CD14-positive monocyte (primary cell): ENCODE data around the gene NOTCH1. TPM values are rescaled to one million over a fixed set of nuclear protein-coding genes. Genes with fewer than 3 reads are reported as not detected.

ENCODE experiments used
- DNase-seq, 3 donors: peaks; one replicate each; pipeline ENCODE4 v3.0.0-alpha.2; 2011 to 2022
- H2AFZ ChIP-seq: 2 replicates; pipeline ENCODE4 v1.6.0; 2012; ENCODE audit warnings: mild to moderate bottlenecking, low read depth, low read length, inconsistent platforms; ENCODE audit not compliant: insufficient read depth, poor library complexity, severe bottlenecking
- H3K27ac ChIP-seq, 2 donors: 1 replicate in 1 of 2; 2 replicates in 1 of 2; pipeline ENCODE4 v1.5.1; 2012 to 2013; ENCODE audit warnings: low read length in 2 of 2, control low read depth in 1 of 2, inconsistent platforms in 1 of 2, low read depth in 1 of 2, mild to moderate bottlenecking in 1 of 2
- H3K27me3 ChIP-seq, 2 donors: one replicate each; pipeline versions ENCODE4 v1.6.0 to v1.6.1; 2011 to 2013; ENCODE audit warnings: low read length in 2 of 2; ENCODE audit not compliant: control insufficient read depth in 2 of 2, insufficient read depth in 2 of 2
- H3K36me3 ChIP-seq, 2 donors: replicated peaks in 1 of 2; 1 replicate in 1 of 2; 2 replicates in 1 of 2; pipeline versions ENCODE4 v1.5.1 to v1.6.1; 2012 to 2013; ENCODE audit warnings: low read length in 2 of 2, control low read depth in 1 of 2, inconsistent platforms in 1 of 2, mild to moderate bottlenecking in 1 of 2; ENCODE audit not compliant: insufficient read depth in 2 of 2, control insufficient read depth in 1 of 2
- H3K4me1 ChIP-seq, 2 donors: 1 replicate in 1 of 2; 2 replicates in 1 of 2; pipeline versions ENCODE4 v1.5.1 to v1.6.1; 2012 to 2013; ENCODE audit warnings: low read length in 2 of 2, control low read depth in 1 of 2, inconsistent platforms in 1 of 2, mild to moderate bottlenecking in 1 of 2, moderate library complexity in 1 of 2; ENCODE audit not compliant: insufficient read depth in 2 of 2, control insufficient read depth in 1 of 2
- H3K4me2 ChIP-seq: replicated peaks from 2 replicates; pipeline ENCODE3; 2012; ENCODE audit warnings: low read length, moderate library complexity, mild to moderate bottlenecking; ENCODE audit not compliant: poor library complexity, severe bottlenecking; ENCODE audit errors: extremely low read depth
- H3K4me3 ChIP-seq, 3 experiments: fragments of 200-600 bp in 1 of 3; sonication (generic) in 1 of 3; replicated peaks in 1 of 3; 1 replicate in 2 of 3; 2 replicates in 1 of 3; pipeline ENCODE4 v1.5.1; 2011 to 2013; ENCODE audit warnings: low read length in 3 of 3, mild to moderate bottlenecking in 3 of 3, control low read depth in 2 of 3, low read depth in 2 of 3, inconsistent platforms in 1 of 3, moderate library complexity in 1 of 3
- H3K79me2 ChIP-seq: 2 replicates; pipeline ENCODE4 v1.6.0; 2012; ENCODE audit warnings: mild to moderate bottlenecking, control low read depth, inconsistent platforms, low read length, moderate library complexity; ENCODE audit not compliant: insufficient read depth
- H3K9ac ChIP-seq: 2 replicates; pipeline ENCODE4 v1.6.0; 2017; ENCODE audit warnings: low read length, mild to moderate bottlenecking; ENCODE audit not compliant: insufficient read depth, poor library complexity, severe bottlenecking
- H3K9me3 ChIP-seq, 2 donors: replicated peaks in 1 of 2; 1 replicate in 1 of 2; 2 replicates in 1 of 2; pipeline versions ENCODE4 v1.5.1 to v1.6.1; 2012 to 2013; ENCODE audit warnings: low read length in 2 of 2, control low read depth in 1 of 2; ENCODE audit not compliant: control insufficient read depth in 1 of 2, insufficient read depth in 1 of 2
- H4K20me1 ChIP-seq: 2 replicates; pipeline ENCODE4 v1.6.0; 2012; ENCODE audit warnings: mild to moderate bottlenecking, low read length, control low read depth, moderate library complexity; ENCODE audit not compliant: insufficient read depth
- H3K27ac Mint-ChIP-seq, 7 donors: one replicate each; pipeline ENCODE4 v1.8.0; 2020; ENCODE audit warnings: mild to moderate bottlenecking in 7 of 7, mixed read lengths in 7 of 7, moderate library complexity in 6 of 7, inconsistent platforms in 2 of 7
- H3K27me3 Mint-ChIP-seq, 3 donors: one replicate each; pipeline ENCODE4 v1.8.0; 2021 to 2022; ENCODE audit warnings: low read depth in 3 of 3, mild to moderate bottlenecking in 3 of 3, mixed read lengths in 3 of 3, moderate library complexity in 3 of 3, inconsistent platforms in 1 of 3
- H3K36me3 Mint-ChIP-seq, 2 donors: one replicate each; pipeline ENCODE4 v1.8.0; 2020; ENCODE audit warnings: mixed read lengths in 2 of 2, inconsistent platforms in 1 of 2, mild to moderate bottlenecking in 1 of 2
- H3K4me1 Mint-ChIP-seq: one replicate; pipeline ENCODE4 v1.8.0; 2020; ENCODE audit warnings: mild to moderate bottlenecking, mixed read lengths
- H3K4me3 Mint-ChIP-seq, 2 donors: one replicate each; pipeline ENCODE4 v1.8.0; 2020; ENCODE audit warnings: mild to moderate bottlenecking in 2 of 2, mixed read lengths in 2 of 2, moderate library complexity in 1 of 2
- H3K9me3 Mint-ChIP-seq, 7 donors: one replicate each; pipeline ENCODE4 v1.8.0; 2020 to 2022; ENCODE audit warnings: mixed read lengths in 7 of 7, mild to moderate bottlenecking in 6 of 7, moderate library complexity in 6 of 7, inconsistent platforms in 2 of 7
- WGBS: methylation state at CpG from one replicate; pipeline ENCODE4 v1.1.5; 2013; ENCODE audit warnings: missing lambda C conversion rate; ENCODE audit not compliant: insufficient coverage; 5-methylcytosine and 5-hydroxymethylcytosine counted together
- intact Hi-C, 2 donors: fragments of 100-400 bp; cut with micrococcal nuclease; formaldehyde crosslinking; loops; one replicate each; pipeline versions ENCODE4 v1.15.0 to v1.15.1; 2023
- polyA plus RNA-seq, 3 donors: library from polyadenylated mRNA; depleted of rRNA in 1 of 3; unstranded in 2 of 3; stranded (reverse) in 1 of 3; fragments of 300-500 nt in 2 of 3; fragments of >200 nt in 1 of 3; fragmentation: Illumina TruSeq in 2 of 3; gene quantifications; 1 replicate in 2 of 3; 2 replicates in 1 of 3; pipeline ENCODE4 v1.2.3, GENCODE V29; 2012 to 2021
- TF ChIP-seq, protein P1 (sequence below): fragments of 200-600 bp; IDR thresholded peaks from one replicate; pipeline ENCODE4 v1.8.0; 2022; ENCODE audit warnings: antibody characterized with exemption, mild to moderate bottlenecking

NOTCH1 gene
- polyA plus RNA-seq, 3 donors = 1.4 to 33.0 (median 2.2) TPM

DNA sequence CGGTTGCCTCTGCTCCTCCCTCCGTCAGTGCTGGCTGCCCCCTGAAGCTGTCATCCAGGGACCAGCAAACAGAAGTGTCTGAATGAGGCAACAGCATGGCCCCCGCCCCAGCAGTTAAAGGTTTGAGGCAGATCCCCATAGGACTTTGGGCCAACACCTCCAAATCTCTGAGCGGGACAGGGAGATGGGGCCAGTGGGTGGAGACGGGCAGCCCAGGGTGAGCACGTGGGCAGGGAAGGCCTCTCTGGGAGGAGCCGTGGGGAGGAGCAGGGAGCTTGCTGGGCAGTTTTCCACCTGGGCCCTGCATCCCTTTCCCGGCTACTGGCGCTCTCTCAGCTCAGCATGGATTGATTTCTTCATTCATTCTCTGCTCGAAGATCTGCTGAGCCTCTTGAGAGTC lies 39.1 kb upstream of the NOTCH1 start:
- Histone ChIP-seq H3K79me2 (no peaks in the 10 kb centered on the region), H3K4me2 (no peak overlapping the region), H2AFZ (no peak overlapping the region), H3K36me3 (no peaks in the 10 kb centered on the region), H3K4me3 (no peak overlapping the region), H3K4me1 (peaks cover 18 to 25% of the 10 kb centered on the region in 2 donors), H3K9me3 (no peaks in the 10 kb centered on the region), H3K27ac (no peak overlapping the region), H4K20me1 (no peaks in the 10 kb centered on the region), H3K9ac (no peak overlapping the region), H3K27me3 (no peaks in the 10 kb centered on the region)
- 86% methylated on average over 10 of the region's 10 CpGs for WGBS
- DNase-seq = no peak
- intact Hi-C loops = no loop called here
- Mint-ChIP-seq H3K4me3 (no peak overlapping the region), H3K4me1 (peaks cover 21% of the 10 kb centered on the region), H3K36me3 (no peaks in the 10 kb centered on the region), H3K9me3 (no peaks in the 10 kb centered on the region), H3K27me3 (peaks cover 5 to 25% (median 22%) of the 10 kb centered on the region in 3 donors), H3K27ac (no peak overlapping the region)
- TF ChIP-seq, protein P1, sequence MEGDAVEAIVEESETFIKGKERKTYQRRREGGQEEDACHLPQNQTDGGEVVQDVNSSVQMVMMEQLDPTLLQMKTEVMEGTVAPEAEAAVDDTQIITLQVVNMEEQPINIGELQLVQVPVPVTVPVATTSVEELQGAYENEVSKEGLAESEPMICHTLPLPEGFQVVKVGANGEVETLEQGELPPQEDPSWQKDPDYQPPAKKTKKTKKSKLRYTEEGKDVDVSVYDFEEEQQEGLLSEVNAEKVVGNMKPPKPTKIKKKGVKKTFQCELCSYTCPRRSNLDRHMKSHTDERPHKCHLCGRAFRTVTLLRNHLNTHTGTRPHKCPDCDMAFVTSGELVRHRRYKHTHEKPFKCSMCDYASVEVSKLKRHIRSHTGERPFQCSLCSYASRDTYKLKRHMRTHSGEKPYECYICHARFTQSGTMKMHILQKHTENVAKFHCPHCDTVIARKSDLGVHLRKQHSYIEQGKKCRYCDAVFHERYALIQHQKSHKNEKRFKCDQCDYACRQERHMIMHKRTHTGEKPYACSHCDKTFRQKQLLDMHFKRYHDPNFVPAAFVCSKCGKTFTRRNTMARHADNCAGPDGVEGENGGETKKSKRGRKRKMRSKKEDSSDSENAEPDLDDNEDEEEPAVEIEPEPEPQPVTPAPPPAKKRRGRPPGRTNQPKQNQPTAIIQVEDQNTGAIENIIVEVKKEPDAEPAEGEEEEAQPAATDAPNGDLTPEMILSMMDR = no peak

DNA sequence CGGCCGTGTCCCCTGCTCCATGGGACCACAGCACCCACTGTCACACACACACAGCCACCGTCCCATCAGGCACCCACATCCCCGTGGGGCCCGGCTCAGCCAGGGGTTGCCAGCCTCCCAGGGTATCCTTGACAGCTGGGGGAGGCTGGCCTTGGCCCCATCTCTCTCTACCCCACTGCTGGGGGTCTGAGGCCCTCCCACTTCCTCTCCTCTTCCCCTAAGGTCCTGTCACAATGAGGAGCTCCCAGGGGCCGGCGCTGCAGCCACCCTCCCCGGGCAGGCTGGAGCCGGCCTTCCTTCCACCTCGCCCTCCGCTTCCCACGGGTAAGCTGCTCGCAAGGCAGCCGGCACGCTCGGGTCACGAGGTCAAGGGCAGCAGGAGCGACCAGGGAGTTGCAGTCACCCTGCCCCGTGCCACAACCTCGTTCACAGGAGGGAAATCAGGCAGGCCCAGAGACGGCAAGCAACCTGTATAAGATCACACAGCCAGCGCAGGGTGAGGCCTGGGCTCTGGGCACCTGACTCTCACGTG lies 38.6 kb upstream of the NOTCH1 start:
- WGBS = 79% methylated on average over 21 of the region's 23 CpGs
- Histone ChIP-seq H4K20me1 (no peaks in the 10 kb centered on the region), H3K9me3 (no peaks in the 10 kb centered on the region), H3K9ac (no peak overlapping the region), H3K27ac (no peak overlapping the region), H3K27me3 (peaks cover 0 to under 1% of the 10 kb centered on the region in 2 donors), H3K4me3 (no peak overlapping the region), H3K36me3 (no peaks in the 10 kb centered on the region), H3K4me1 (peaks cover 22 to 26% of the 10 kb centered on the region in 2 donors), H3K79me2 (no peaks in the 10 kb centered on the region), H3K4me2 (no peak overlapping the region), H2AFZ (no peak overlapping the region)
- peaks cover 5 to 30% (median 24%) of the 10 kb centered on the region in 3 donors for H3K27me3 Mint-ChIP-seq
- intact Hi-C loops = no loop called here
- peak overlapping the region in 1 of 7 donors; percentile 68 for H3K27ac Mint-ChIP-seq
- no peaks in the 10 kb centered on the region for H3K9me3 Mint-ChIP-seq
- TF ChIP-seq, protein P1 = no peak
- no peak for DNase-seq
- H3K36me3 Mint-ChIP-seq = no peaks in the 10 kb centered on the region
- no peak overlapping the region for H3K4me3 Mint-ChIP-seq
- H3K4me1 Mint-ChIP-seq = peaks cover 25% of the 10 kb centered on the region
